BLaER1 treated with 17β-estradiol and CSF1 and Interleukin-3, amounts not matched to agents 10 nM and 100 nM (cell line): Measurements from ENCODE around the gene EIF2D.

ENCODE experiments used
- H3K27ac ChIP-seq, 11 experiments: shearing (Covaris generic); formaldehyde crosslinking; 2 replicates each; pipeline ENCODE4 v1.8.1; 2022
- H3K27me3 ChIP-seq, 11 experiments: shearing (Covaris generic); formaldehyde crosslinking; 2 replicates each; pipeline ENCODE4 v1.8.1; 2022
- H3K36me3 ChIP-seq, 11 experiments: shearing (Covaris generic); formaldehyde crosslinking; 2 replicates each; pipeline ENCODE4 v1.8.1; 2022
- H3K4me1 ChIP-seq, 10 experiments: shearing (Covaris generic); formaldehyde crosslinking; 2 replicates each; pipeline ENCODE4 v1.8.1; 2022
- H3K4me2 ChIP-seq, 11 experiments: shearing (Covaris generic); formaldehyde crosslinking; 2 replicates each; pipeline ENCODE4 v1.8.1; 2022
- H3K4me3 ChIP-seq, 10 experiments: shearing (Covaris generic); formaldehyde crosslinking; 2 replicates each; pipeline ENCODE4 v1.8.1; 2022
- H3K9ac ChIP-seq, 11 experiments: shearing (Covaris generic); formaldehyde crosslinking; 2 replicates each; pipeline ENCODE4 v1.8.1; 2022
- H3K9me3 ChIP-seq, 11 experiments: shearing (Covaris generic); formaldehyde crosslinking; replicated peaks in 1 of 11; 2 replicates each; pipeline ENCODE4 v1.8.1; 2022
- H4K20me1 ChIP-seq, 11 experiments: shearing (Covaris generic); formaldehyde crosslinking; 2 replicates each; pipeline ENCODE4 v1.8.1; 2022
- Cebpa-rat ChIP-seq, 11 experiments: shearing (Covaris generic); IDR thresholded peaks; 2 replicates each; pipeline ENCODE4 v1.8.1; 2022

Gene EIF2D

GRCh38 chr1:206577626-206578025 is 34.6 kb downstream of the EIF2D start:
- peaks cover 0 to 25% (median 4%) of the 10 kb centered on the region in 11 experiments; a peak in 11 of 22 replicates for H4K20me1 ChIP-seq
- no peak for TF ChIP-seq Cebpa-rat (IDR thresholded peaks at IDR 0.05)
- H3K27ac ChIP-seq: peak overlapping the region; percentile 82 to 97 (median 95); a peak in 21 of 22 replicates
- H3K4me2 ChIP-seq: peak overlapping the region; percentile 87 to 99 (median 96)
- H3K4me3 ChIP-seq: no peak overlapping the region
- H3K9ac ChIP-seq: peak overlapping the region in 5 of 11 experiments; percentile 1 to 77 (median 11); a peak in 3 of 22 replicates
- H3K36me3 ChIP-seq: peaks cover 11 to 56% (median 27%) of the 10 kb centered on the region in 11 experiments; a peak in 20 of 22 replicates
- H3K4me1 ChIP-seq: peaks cover 94 to 100% (median 99%) of the 10 kb centered on the region in 10 experiments
- no peaks in the 10 kb centered on the region for H3K9me3 ChIP-seq
- no peaks in the 10 kb centered on the region for H3K27me3 ChIP-seq

- Histone ChIP-seq H3K9ac (peak overlapping the region; percentile 73 to 84 (median 79)), H3K4me1 (peaks cover 94 to 100% (median 99%) of the 10 kb centered on the region in 10 experiments), H3K4me3 (peak overlapping the region in 6 of 10 experiments; percentile 8 to 45 (median 28); a peak in 11 of 20 replicates), H3K27me3 (no peaks in the 10 kb centered on the region), H3K9me3 (no peaks in the 10 kb centered on the region), H3K4me2 (peak overlapping the region; percentile 87 to 99 (median 96)), H3K36me3 (peaks cover 21 to 65% (median 32%) of the 10 kb centered on the region in 11 experiments; a peak in 21 of 22 replicates), H4K20me1 (peaks cover 0 to 17% (median 0%) of the 10 kb centered on the region in 11 experiments; a peak in 1 of 22 replicates), H3K27ac (peak overlapping the region; percentile 82 to 97 (median 95))
- TF ChIP-seq Cebpa-rat (IDR thresholded peaks at IDR 0.05): no peak
These were observed 36.1 kb downstream of the EIF2D start for GRCh38 chr1:206575894-206576737.

DNA sequence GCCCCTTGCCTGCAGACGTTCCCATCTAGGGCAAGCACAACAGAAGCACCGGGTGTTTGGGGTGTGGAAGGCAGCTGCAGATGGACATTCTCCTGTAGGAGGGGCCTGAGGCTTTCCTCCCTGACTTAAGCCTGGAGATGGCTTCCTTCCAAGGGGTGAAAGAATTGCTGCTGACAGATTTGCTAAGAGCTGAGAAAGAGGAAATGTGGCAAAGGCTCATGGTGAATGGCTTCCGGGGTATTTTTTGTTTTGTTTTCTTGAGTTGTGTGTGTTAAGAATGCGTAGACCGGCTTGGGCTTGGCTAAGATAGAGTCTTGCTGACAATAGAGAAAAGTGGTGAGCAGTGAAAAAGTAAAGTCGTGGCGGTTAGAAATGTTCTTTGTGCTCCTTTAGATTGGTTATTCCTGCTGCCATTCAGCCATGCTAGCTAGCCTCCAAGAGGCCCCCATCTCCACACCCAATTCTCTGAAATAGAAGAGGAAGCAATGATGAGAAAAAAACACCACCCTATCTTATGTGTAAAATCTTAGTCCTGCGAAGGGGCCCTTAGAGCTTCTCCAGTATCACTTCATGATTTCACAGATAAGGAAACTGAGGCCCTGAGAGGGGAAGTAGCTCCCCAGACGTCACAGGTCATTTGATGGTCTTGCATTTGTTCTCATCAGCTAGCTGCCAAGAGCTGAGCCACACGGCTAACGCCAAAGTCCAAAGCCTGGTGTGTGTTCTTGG is 36.9 kb downstream of the EIF2D start:
- Histone ChIP-seq H3K36me3 (peaks cover 24 to 66% (median 39%) of the 10 kb centered on the region in 11 experiments; a peak in 21 of 22 replicates), H3K4me2 (peak overlapping the region; percentile 87 to 99 (median 96)), H3K9ac (peak overlapping the region; percentile 73 to 84 (median 79)), H3K4me1 (peaks cover 94 to 100% (median 99%) of the 10 kb centered on the region in 10 experiments), H3K27ac (peak overlapping the region; percentile 82 to 97 (median 95)), H3K4me3 (peak overlapping the region in 6 of 10 experiments; percentile 8 to 45 (median 28); a peak in 11 of 20 replicates), H3K27me3 (no peaks in the 10 kb centered on the region), H3K9me3 (no peaks in the 10 kb centered on the region), H4K20me1 (peaks cover 0 to 17% (median 0%) of the 10 kb centered on the region in 11 experiments; a peak in 3 of 22 replicates)
- TF ChIP-seq Cebpa-rat (IDR thresholded peaks at IDR 0.05): peak in 8 of 11 experiments; percentile 59 to 91 (median 73); a peak in 17 of 22 replicates

GRCh38 chr1:206573762-206574161 is 38.5 kb downstream of the EIF2D start:
- Histone ChIP-seq H3K9me3 (no peaks in the 10 kb centered on the region), H3K4me3 (peak overlapping the region in 1 of 10 experiments; percentile 38; a peak in 3 of 20 replicates), H4K20me1 (peaks cover 0 to 29% (median 9%) of the 10 kb centered on the region in 11 experiments; a peak in 11 of 22 replicates), H3K27ac (peak overlapping the region; percentile 82 to 97 (median 95); a peak in 21 of 22 replicates), H3K9ac (peak overlapping the region in 10 of 11 experiments; percentile 3 to 82 (median 78); a peak in 14 of 22 replicates), H3K4me2 (peak overlapping the region; percentile 87 to 99 (median 96)), H3K36me3 (peaks cover 35 to 76% (median 55%) of the 10 kb centered on the region in 11 experiments), H3K4me1 (peaks cover 96 to 100% (median 100%) of the 10 kb centered on the region in 10 experiments), H3K27me3 (no peaks in the 10 kb centered on the region)
- TF ChIP-seq Cebpa-rat (IDR thresholded peaks at IDR 0.05): no peak

DNA sequence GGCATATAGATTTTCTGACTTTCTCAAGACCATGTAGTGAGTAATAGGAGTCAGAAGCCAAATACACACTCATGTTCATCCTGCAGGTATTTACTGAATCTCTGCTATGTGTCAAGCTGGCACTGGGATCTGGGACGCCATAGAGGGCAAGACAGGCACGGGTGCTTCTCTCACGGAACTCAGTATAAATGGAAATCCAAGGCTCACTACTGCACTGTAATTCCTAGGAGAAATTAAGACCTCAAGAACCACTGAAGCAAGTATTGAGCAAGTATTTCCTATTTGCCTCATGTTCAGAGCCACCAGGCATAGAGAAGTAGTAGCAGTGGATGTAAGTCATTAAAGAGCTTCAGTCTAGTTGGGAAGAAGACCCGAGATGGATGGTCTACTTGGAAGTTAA is 38.9 kb downstream of the EIF2D start:
- H3K4me1 ChIP-seq: peaks cover 96 to 100% (median 100%) of the 10 kb centered on the region in 10 experiments
- H3K9me3 ChIP-seq: no peaks in the 10 kb centered on the region
- H3K36me3 ChIP-seq: peaks cover 39 to 79% (median 60%) of the 10 kb centered on the region in 11 experiments
- H3K4me2 ChIP-seq: peak overlapping the region; percentile 87 to 99 (median 96)
- peak overlapping the region in 1 of 10 experiments; percentile 38; a peak in 2 of 20 replicates for H3K4me3 ChIP-seq
- peak overlapping the region; percentile 82 to 97 (median 95); a peak in 21 of 22 replicates for H3K27ac ChIP-seq
- peak in 8 of 11 experiments; percentile 9 to 50 (median 44); a peak in 6 of 22 replicates for TF ChIP-seq Cebpa-rat (IDR thresholded peaks at IDR 0.05)
- peak overlapping the region in 8 of 11 experiments; percentile 73 to 82 (median 79); a peak in 12 of 22 replicates for H3K9ac ChIP-seq
- no peaks in the 10 kb centered on the region for H3K27me3 ChIP-seq
- H4K20me1 ChIP-seq: peaks cover 0 to 33% (median 13%) of the 10 kb centered on the region in 11 experiments; a peak in 11 of 22 replicates

DNA sequence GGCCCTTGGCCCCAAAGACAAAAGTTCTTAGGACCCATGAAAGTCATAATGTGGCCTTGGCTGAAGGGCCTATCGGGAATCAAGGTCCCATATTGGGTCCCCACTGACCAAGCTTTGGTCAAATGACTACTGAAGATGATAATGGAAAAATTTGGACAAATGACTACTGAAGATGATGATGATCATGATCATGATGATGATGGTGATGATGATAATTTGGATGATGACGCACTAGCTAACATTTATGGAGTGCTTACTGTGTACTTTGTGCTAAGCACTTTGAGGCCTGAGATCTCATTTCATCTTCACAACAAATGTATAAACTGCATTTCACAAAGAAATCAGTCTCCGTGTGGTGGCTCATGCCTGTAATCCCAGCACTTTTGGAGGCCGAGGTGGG is 39.4 kb downstream of the EIF2D start:
- H3K27ac ChIP-seq: peak overlapping the region; percentile 23 to 97 (median 95); a peak in 21 of 22 replicates
- H3K36me3 ChIP-seq: peaks cover 44 to 84% (median 64%) of the 10 kb centered on the region in 11 experiments
- H3K9ac ChIP-seq: peak overlapping the region in 5 of 11 experiments; percentile 31 to 81 (median 78); a peak in 6 of 22 replicates
- no peaks in the 10 kb centered on the region for H3K9me3 ChIP-seq
- H3K27me3 ChIP-seq: no peaks in the 10 kb centered on the region
- H3K4me2 ChIP-seq: peak overlapping the region; percentile 87 to 99 (median 96); a peak in 21 of 22 replicates
- peaks cover 0 to 38% (median 17%) of the 10 kb centered on the region in 11 experiments; a peak in 12 of 22 replicates for H4K20me1 ChIP-seq
- H3K4me1 ChIP-seq: peaks cover 96 to 100% (median 100%) of the 10 kb centered on the region in 10 experiments
- 0 out of 20 replicates have a peak overlapping the region, but pooled peaks of 1 of the 10 experiments have one; percentile 38 for H3K4me3 ChIP-seq
- no peak for TF ChIP-seq Cebpa-rat (IDR thresholded peaks at IDR 0.05)

GRCh38 chr1:206570529-206570928 is 41.7 kb downstream of the EIF2D start:
- Histone ChIP-seq H3K36me3 (peaks cover 60 to 91% (median 79%) of the 10 kb centered on the region in 11 experiments), H3K4me1 (peaks cover 96 to 100% (median 100%) of the 10 kb centered on the region in 10 experiments), H3K9me3 (no peaks in the 10 kb centered on the region), H4K20me1 (peaks cover 0 to 61% (median 32%) of the 10 kb centered on the region in 11 experiments; a peak in 15 of 22 replicates), H3K4me3 (no peak overlapping the region), H3K27ac (peak overlapping the region in 8 of 11 experiments; percentile 8 to 95 (median 17); a peak in 8 of 22 replicates), H3K4me2 (peak overlapping the region; percentile 56 to 99 (median 98); a peak in 16 of 22 replicates), H3K9ac (no peak overlapping the region), H3K27me3 (no peaks in the 10 kb centered on the region)
- TF ChIP-seq Cebpa-rat (IDR thresholded peaks at IDR 0.05): no peak

GRCh38 chr1:206569556-206569955 is 42.7 kb downstream of the EIF2D start:
- H3K27ac ChIP-seq: peak overlapping the region in 7 of 11 experiments; percentile 5 to 96 (median 58); a peak in 9 of 22 replicates
- H3K9me3 ChIP-seq: no peaks in the 10 kb centered on the region
- peaks cover 69 to 100% (median 87%) of the 10 kb centered on the region in 11 experiments for H3K36me3 ChIP-seq
- peaks cover 98 to 100% (median 100%) of the 10 kb centered on the region in 10 experiments for H3K4me1 ChIP-seq
- peak overlapping the region; percentile 58 to 100 (median 99) for H3K4me2 ChIP-seq
- no peak overlapping the region for H3K9ac ChIP-seq
- no peaks in the 10 kb centered on the region for H3K27me3 ChIP-seq
- H4K20me1 ChIP-seq: peaks cover 0 to 71% (median 42%) of the 10 kb centered on the region in 11 experiments; a peak in 15 of 22 replicates
- no peak overlapping the region for H3K4me3 ChIP-seq
- TF ChIP-seq Cebpa-rat (IDR thresholded peaks at IDR 0.05): no peak
